IMR-90 (cell line): Measurements from ENCODE around the gene PCNX4. TPM values are rescaled to one million over a fixed set of nuclear protein-coding genes. Genes with fewer than 3 reads are reported as not detected.

Experiments used
- ATAC-seq: fragments of 200-7000 bp; cut with Tn5 transposase; 2 replicates; pipeline ENCODE4 v1.9.1; 2020; ENCODE audit warnings: low read depth, mild to moderate bottlenecking, moderate library complexity
- BruUV-seq: library from RNA; stranded (reverse); fragments of 400-500 nt; replicated peaks from 2 replicates; lab custom pipeline; 2021; lab: Mats Ljungman, UMichigan
- CTCF ChIA-PET: fragments of 300-600 bp; formaldehyde crosslinking; extraction: SDS; loops from one replicate; lab custom pipeline; 2021; ENCODE audit warnings: antibody characterized with exemption; lab: Yijun Ruan, JAX
- POLR2A ChIA-PET: fragments of 300-600 bp; sonication (Branson Sonifier 250); formaldehyde crosslinking; loops from one replicate; lab custom pipeline; 2022; ENCODE audit warnings: antibody characterized with exemption; ENCODE audit not compliant: unreplicated experiment; lab: Charles Lee
- DNase-seq: peaks from one replicate; pipeline ENCODE4 v3.0.0; 2013
- H2AFZ ChIP-seq: replicated peaks from 2 replicates; pipeline ENCODE3; 2013; ENCODE audit warnings: low read length, mild to moderate bottlenecking; ENCODE audit not compliant: poor library complexity
- H2AK5ac ChIP-seq: 2 replicates; pipeline ENCODE4 v1.6.1; 2013; ENCODE audit warnings: low read depth, low read length, inconsistent platforms
- H2AK9ac ChIP-seq: replicated peaks from 2 replicates; pipeline ENCODE3; 2013; ENCODE audit warnings: mild to moderate bottlenecking, low read depth, low read length, moderate library complexity; ENCODE audit not compliant: poor library complexity
- H2BK120ac ChIP-seq: 2 replicates; pipeline ENCODE4 v1.6.1; 2013; ENCODE audit warnings: low read depth, low read length, inconsistent platforms
- H2BK15ac ChIP-seq: 3 replicates; pipeline ENCODE4 v1.6.1; 2013; ENCODE audit warnings: low read depth, low read length, inconsistent platforms
- H2BK20ac ChIP-seq: 2 replicates; pipeline ENCODE4 v1.6.1; 2013; ENCODE audit warnings: low read depth, mild to moderate bottlenecking, inconsistent platforms, low read length, moderate library complexity
- H2BK5ac ChIP-seq: 2 replicates; pipeline ENCODE4 v1.6.1; 2013; ENCODE audit warnings: mild to moderate bottlenecking, low read depth, low read length, inconsistent platforms; ENCODE audit not compliant: poor library complexity, severe bottlenecking
- H3K14ac ChIP-seq: replicated peaks from 2 replicates; pipeline ENCODE4 v1.6.1; 2013; ENCODE audit warnings: low read depth, low read length, inconsistent platforms
- H3K18ac ChIP-seq: 2 replicates; pipeline ENCODE4 v1.6.1; 2013; ENCODE audit warnings: low read depth, low read length, control low read depth
- H3K23ac ChIP-seq: 2 replicates; pipeline ENCODE4 v1.6.1; 2013; ENCODE audit warnings: low read depth, low read length, inconsistent platforms
- H3K27ac ChIP-seq: 2 replicates; pipeline ENCODE4 v1.5.1; 2013; ENCODE audit warnings: mild to moderate bottlenecking, control low read depth, low read length; ENCODE audit not compliant: insufficient read depth
- H3K27me3 ChIP-seq: 2 replicates; pipeline ENCODE4 v1.6.1; 2013; ENCODE audit warnings: low read length; ENCODE audit not compliant: control insufficient read depth, insufficient read depth
- H3K36me3 ChIP-seq: 2 replicates; pipeline ENCODE4 v1.6.1; 2013; ENCODE audit warnings: low read length, mixed read lengths; ENCODE audit not compliant: control insufficient read depth, insufficient read depth
- H3K4ac ChIP-seq: 2 replicates; pipeline ENCODE4 v1.6.1; 2013; ENCODE audit warnings: low read depth, low read length, inconsistent platforms
- H3K4me1 ChIP-seq: 2 replicates; pipeline ENCODE4 v1.6.1; 2013; ENCODE audit warnings: low read length, mixed read lengths; ENCODE audit not compliant: control insufficient read depth, insufficient read depth
- H3K4me2 ChIP-seq: 2 replicates; pipeline ENCODE4 v1.6.1; 2013; ENCODE audit warnings: low read depth, mild to moderate bottlenecking, control low read depth, low read length, moderate library complexity
- H3K4me3 ChIP-seq: 2 replicates; pipeline ENCODE4 v1.5.1; 2013; ENCODE audit warnings: low read depth, mild to moderate bottlenecking, control low read depth, low read length, moderate library complexity; ENCODE audit not compliant: insufficient read depth
- H3K56ac ChIP-seq: 2 replicates; pipeline ENCODE4 v1.6.1; 2013; ENCODE audit warnings: low read length, inconsistent platforms; ENCODE audit not compliant: insufficient read depth; ENCODE audit errors: extremely low read depth
- H3K79me1 ChIP-seq, 2 experiments: 2 replicates each; pipeline ENCODE4 v1.6.1; 2013; ENCODE audit warnings: low read length in 2 of 2, inconsistent platforms in 1 of 2, low read depth in 1 of 2
- H3K9ac ChIP-seq: 2 replicates; pipeline ENCODE4 v1.6.1; 2013; ENCODE audit warnings: low read depth, low read length, control low read depth
- H3K9me1 ChIP-seq: 2 replicates; pipeline ENCODE4 v1.6.1; 2013; ENCODE audit warnings: low read length, inconsistent platforms; ENCODE audit not compliant: insufficient read depth
- H3K9me3 ChIP-seq: 2 replicates; pipeline ENCODE4 v1.6.1; 2013; ENCODE audit warnings: low read length; ENCODE audit not compliant: control insufficient read depth, insufficient read depth
- H4K20me1 ChIP-seq: 2 replicates; pipeline ENCODE4 v1.6.1; 2013; ENCODE audit warnings: low read length, inconsistent platforms; ENCODE audit not compliant: insufficient read depth
- H4K5ac ChIP-seq: 2 replicates; pipeline ENCODE4 v1.6.1; 2013; ENCODE audit warnings: mild to moderate bottlenecking, low read depth, low read length, control low read depth
- H4K8ac ChIP-seq, 2 experiments: 2 replicates each; pipeline ENCODE4 v1.6.1; 2013; ENCODE audit warnings: low read depth in 2 of 2, low read length in 2 of 2, control low read depth in 1 of 2, inconsistent platforms in 1 of 2
- H4K91ac ChIP-seq: 2 replicates; pipeline ENCODE4 v1.6.1; 2013; ENCODE audit warnings: low read depth, low read length, inconsistent platforms; ENCODE audit not compliant: insufficient read depth
- BHLHE40 ChIP-seq: fragments of 150-350 bp; IDR thresholded peaks from 2 replicates; pipeline ENCODE4 v1.6.1; 2016; ENCODE audit warnings: mild to moderate bottlenecking, low read depth, low read length
- CHD1 ChIP-seq: IDR thresholded peaks from 2 replicates; pipeline ENCODE4 v1.6.1; 2012; ENCODE audit warnings: low read depth, low read length, improper control_type of control experiment
- CTCF ChIP-seq: conservative IDR thresholded peaks from 2 replicates; pipeline ENCODE4 v1.5.1; 2012; ENCODE audit warnings: mild to moderate bottlenecking, low read depth, low read length, improper control_type of control experiment
- FOS ChIP-seq: fragments of 150-350 bp; IDR thresholded peaks from 2 replicates; pipeline ENCODE4 v1.6.1; 2016; ENCODE audit warnings: low read depth, low read length
- MAFK ChIP-seq: IDR thresholded peaks from 2 replicates; pipeline ENCODE4 v1.6.1; 2012; ENCODE audit warnings: low read depth, low read length, improper control_type of control experiment
- MAZ ChIP-seq: IDR thresholded peaks from 2 replicates; pipeline ENCODE4 v1.6.1; 2012; ENCODE audit warnings: low read depth, mild to moderate bottlenecking, low read length, improper control_type of control experiment, moderate library complexity, borderline replicate concordance
- MXI1 ChIP-seq: IDR thresholded peaks from 2 replicates; pipeline ENCODE4 v1.6.1; 2012; ENCODE audit warnings: low read depth, mild to moderate bottlenecking, low read length, moderate library complexity, borderline replicate concordance
- NFE2L2 ChIP-seq: fragments of 150-350 bp; IDR thresholded peaks from 2 replicates; pipeline ENCODE4 v1.6.1; 2016; ENCODE audit warnings: low read depth, mild to moderate bottlenecking, low read length
- POLR2A ChIP-seq: IDR thresholded peaks from 2 replicates; pipeline ENCODE4 v1.6.1; 2012; ENCODE audit warnings: mild to moderate bottlenecking, low read depth, low read length
- RAD21 ChIP-seq: IDR thresholded peaks from 2 replicates; pipeline ENCODE4 v1.6.1; 2012; ENCODE audit warnings: low read length, improper control_type of control experiment
- RCOR1 ChIP-seq: IDR thresholded peaks from 2 replicates; pipeline ENCODE4 v1.6.1; 2012; ENCODE audit warnings: mild to moderate bottlenecking, low read length, improper control_type of control experiment; ENCODE audit not compliant: insufficient replicate concordance
- RFX5 ChIP-seq: IDR thresholded peaks from 2 replicates; pipeline ENCODE4 v1.8.0; 2012; ENCODE audit warnings: low read depth, mild to moderate bottlenecking, low read length, moderate library complexity
- SMC3 ChIP-seq: fragments of 150-350 bp; IDR thresholded peaks from 2 replicates; pipeline ENCODE4 v1.6.1; 2016; ENCODE audit warnings: low read depth, mild to moderate bottlenecking, antibody characterized with exemption, low read length, moderate library complexity
- USF2 ChIP-seq: fragments of 150-350 bp; IDR thresholded peaks from 2 replicates; pipeline ENCODE4 v1.6.1; 2017; ENCODE audit warnings: mild to moderate bottlenecking, antibody characterized with exemption, low read length, low read depth
- dilution Hi-C: fragments of 300-500 bp; cut with HindIII; formaldehyde crosslinking; loops from one replicate; pipeline ENCODE4 v1.14.3; 2018; ENCODE audit warnings: low sequenced_read_pairs; ENCODE audit not compliant: unreplicated experiment
- in situ Hi-C: fragments of 300-500 bp; cut with MboI; formaldehyde crosslinking; loops from 3 replicates; pipeline ENCODE4 v1.14.3; 2019; ENCODE audit warnings: low sequenced_read_pairs, inconsistent platforms, mixed read lengths
- intact Hi-C: fragments of 100-400 bp; cut with micrococcal nuclease; formaldehyde crosslinking; loops from 2 replicates; pipeline ENCODE4 v1.10.0; 2022
- polyA plus RNA-seq, 3 experiments: library from polyadenylated mRNA; depleted of rRNA; stranded (reverse); fragments of >200 nt; gene quantifications; 2 replicates each; pipeline ENCODE4 v1.2.3, GENCODE V29; 2012; ENCODE audit warnings: low replicate concordance in 1 of 3
- total RNA-seq: library from RNA; depleted of rRNA; stranded (reverse); fragments of >200 nt; gene quantifications from 2 replicates; pipeline ENCODE4 v1.2.3, GENCODE V29; 2012
- TF ChIP-seq, protein P1 (sequence below): fragments of 150-350 bp; IDR thresholded peaks from 2 replicates; pipeline ENCODE4 v1.6.1; 2016; ENCODE audit warnings: low read depth, mild to moderate bottlenecking, low read length, moderate library complexity, borderline replicate concordance

PCNX4 gene
- total and polyA plus RNA-seq, 2 of the 4 experiments (the other 2 are of a cell fraction): 55.4 to 128 TPM

DNA sequence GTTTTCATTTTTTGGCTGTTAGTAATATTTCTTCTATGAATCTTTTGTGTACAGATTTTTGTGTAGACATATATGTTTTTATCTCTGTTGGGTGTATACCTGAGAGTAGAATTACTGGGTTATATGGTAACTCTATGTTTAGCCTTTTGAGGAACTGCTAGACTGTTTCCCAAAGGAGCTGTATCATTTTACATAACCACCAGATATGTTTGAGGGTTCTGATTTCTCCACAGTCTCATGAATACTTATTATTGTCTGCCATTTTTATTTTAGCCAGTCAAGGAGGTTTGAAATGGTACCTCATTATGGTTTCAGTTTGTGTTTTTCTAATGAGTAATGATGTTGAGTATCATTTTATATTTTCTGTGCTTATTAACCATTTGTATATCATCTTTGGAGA is 1.9 kb downstream of the PCNX4 start:
- H2BK120ac ChIP-seq: no peak overlapping the region
- no peak overlapping the region for H2BK20ac ChIP-seq
- peaks cover 13% of the 10 kb centered on the region for H3K4me1 ChIP-seq
- no TSS peak for BruUV-seq
- no peak overlapping the region for H3K9ac ChIP-seq
- peak overlapping the region; percentile 15; the same call in 1 of the 2 replicates for H3K18ac ChIP-seq
- H3K56ac ChIP-seq: no peak overlapping the region
- H3K27me3 ChIP-seq: no peaks in the 10 kb centered on the region
- H3K4me2 ChIP-seq: peak overlapping the region; percentile 87
- H4K5ac ChIP-seq: no peak overlapping the region; the same call in 1 of the 2 replicates
- H2AK5ac ChIP-seq: no peak overlapping the region
- no peak overlapping the region for H2AFZ ChIP-seq
- no peak overlapping the region for H3K27ac ChIP-seq
- intact Hi-C loops (loop anchor here (5.0 to 10.0 kb wide), 3 partner anchors 59 to 154 kb away; partner anchors contain the start of gene PPM1A), dilution Hi-C loops (no loop called here), in situ Hi-C loops (loop anchor here (5.0 to 25.0 kb wide), 2 partner anchors 69 to 606 kb away; partner anchors contain the start of genes JKAMP and L3HYPDH)
- peak; percentile 18 for DNase-seq
- H3K4ac ChIP-seq: no peak overlapping the region
- H2BK5ac ChIP-seq: peak overlapping the region; percentile 96
- TF ChIP-seq POLR2A: no peak; the same call in 1 of the 2 replicates
- TF ChIP-seq, protein P1, sequence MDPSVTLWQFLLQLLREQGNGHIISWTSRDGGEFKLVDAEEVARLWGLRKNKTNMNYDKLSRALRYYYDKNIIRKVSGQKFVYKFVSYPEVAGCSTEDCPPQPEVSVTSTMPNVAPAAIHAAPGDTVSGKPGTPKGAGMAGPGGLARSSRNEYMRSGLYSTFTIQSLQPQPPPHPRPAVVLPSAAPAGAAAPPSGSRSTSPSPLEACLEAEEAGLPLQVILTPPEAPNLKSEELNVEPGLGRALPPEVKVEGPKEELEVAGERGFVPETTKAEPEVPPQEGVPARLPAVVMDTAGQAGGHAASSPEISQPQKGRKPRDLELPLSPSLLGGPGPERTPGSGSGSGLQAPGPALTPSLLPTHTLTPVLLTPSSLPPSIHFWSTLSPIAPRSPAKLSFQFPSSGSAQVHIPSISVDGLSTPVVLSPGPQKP: no peak
- TF ChIP-seq USF2: no peak
- no peak for TF ChIP-seq RFX5
- TF ChIP-seq MXI1: no peak
- TF ChIP-seq RCOR1: no peak
- no peak for TF ChIP-seq MAZ
- no peak for TF ChIP-seq CTCF
- TF ChIP-seq MAFK: no peak
- TF ChIP-seq RAD21: no peak
- no peak for TF ChIP-seq SMC3
- no peak for TF ChIP-seq NFE2L2
- no peak for TF ChIP-seq BHLHE40
- TF ChIP-seq CHD1: no peak
- no peak for TF ChIP-seq FOS
- H4K91ac ChIP-seq: no peak overlapping the region
- peaks cover 8 to 27% of the 10 kb centered on the region in 2 experiments for H3K79me1 ChIP-seq
- peaks cover 7% of the 10 kb centered on the region for H3K9me1 ChIP-seq
- no peak overlapping the region; the same call in 1 of the 2 replicates for H3K23ac ChIP-seq
- ATAC-seq: no peak
- ChIA-PET POLR2A (no interaction called here), CTCF (interaction anchor here (1.5 kb wide), 1 partner anchor 90 kb away, joined by 5 read pairs; no protein-coding TSS in a partner anchor)
- H3K14ac ChIP-seq: 0 out of 2 replicates have a peak overlapping the region, but pooled peaks have one; percentile 45
- H4K8ac ChIP-seq: no peak overlapping the region
- H4K20me1 ChIP-seq: peaks cover 15% of the 10 kb centered on the region; the same call in 1 of the 2 replicates
- H2AK9ac ChIP-seq: no peak overlapping the region
- peaks cover 4% of the 10 kb centered on the region for H3K36me3 ChIP-seq
- peak overlapping the region; percentile 68 for H3K4me3 ChIP-seq
- H3K9me3 ChIP-seq: no peaks in the 10 kb centered on the region
- no peak overlapping the region for H2BK15ac ChIP-seq
